Hematopoietic multipotent progenitor cell treated with erythropoietin and hydrocortisone succinate and interleukin-3 and kit ligand, for 8 days (in vitro differentiated cells): ENCODE measurements around the gene SLIT3.
A peak's percentile ranks its signal among the peaks of the same experiment; 100 is the strongest.
"Not testable (repeated sequence)": the region's sequence is repeated elsewhere in the genome, so short reads cannot be mapped to it uniquely, and the experiment has no call there.

Experiments
- DNase-seq: peaks from one replicate; pipeline ENCODE4 v3.0.0-alpha.2; 2015

Gene SLIT3

DNA sequence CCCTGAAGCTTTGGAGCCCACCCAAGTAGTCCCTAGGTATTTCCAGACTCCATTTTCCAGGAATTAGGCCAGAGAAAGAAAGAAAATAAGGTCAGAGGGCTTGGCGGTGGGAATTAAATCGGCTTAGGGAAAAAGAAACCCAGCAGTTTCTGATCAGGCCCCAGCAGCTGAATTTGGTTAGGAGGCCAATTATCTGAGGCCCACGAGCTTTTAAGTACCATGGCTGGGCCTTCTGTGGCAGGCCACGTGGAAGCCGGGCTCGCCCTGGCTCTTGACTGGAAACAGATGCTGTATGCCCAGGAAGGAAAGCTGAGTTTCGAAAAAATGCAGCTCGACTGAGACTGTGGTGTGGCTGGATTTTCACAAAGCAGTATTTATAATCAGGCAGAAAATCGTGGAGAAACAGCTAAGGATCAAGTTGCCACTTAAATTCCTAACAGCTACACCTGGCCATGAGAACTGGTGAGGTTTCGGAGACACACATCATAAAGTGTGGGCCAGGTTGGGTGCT lies 646.7 kb downstream of the SLIT3 start:
- DNase-seq = no peak

DNA sequence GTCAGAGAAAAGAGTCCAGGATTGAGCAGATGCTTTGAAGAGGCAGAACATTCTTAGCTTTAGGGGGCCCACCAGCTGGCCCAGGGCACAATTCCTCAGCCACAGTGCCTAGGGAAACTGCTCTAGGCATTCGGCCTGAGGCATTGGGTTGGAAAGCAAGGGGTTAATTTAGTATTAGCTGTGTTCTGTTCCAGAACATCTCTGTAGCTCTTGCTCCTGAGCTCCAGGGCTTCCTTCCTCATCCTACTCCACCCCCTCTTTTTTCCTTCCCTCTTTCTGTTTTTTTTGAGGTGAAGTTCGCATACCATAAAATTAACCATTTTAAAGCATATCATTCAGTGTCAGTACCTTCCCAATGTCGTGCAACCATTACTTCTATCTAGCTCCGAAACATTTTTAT lies 647.3 kb downstream of the SLIT3 start:
- no peak for DNase-seq

GRCh38 chr5:168651648-168652047 lies 649.3 kb downstream of the SLIT3 start:
- no peak for DNase-seq

DNA sequence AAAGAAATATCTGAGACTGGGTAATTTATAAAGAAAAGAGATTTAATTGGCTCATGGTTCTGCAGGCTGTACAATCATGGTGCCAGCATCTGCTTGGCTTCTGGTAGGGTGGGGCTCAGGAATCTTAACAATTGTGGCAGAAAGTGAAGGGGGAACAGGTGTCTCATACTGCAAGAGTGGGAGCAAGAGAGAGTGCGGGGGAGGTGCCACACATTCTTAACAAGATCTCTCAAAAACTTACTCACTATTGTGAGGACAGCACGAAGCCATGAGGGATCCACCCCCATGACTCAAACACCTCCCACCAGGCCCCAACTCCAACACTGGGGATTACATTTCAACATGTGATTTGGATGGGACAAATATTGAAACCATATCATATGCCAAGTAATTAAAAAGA lies 651.6 kb downstream of the SLIT3 start:
- no peak for DNase-seq

DNA sequence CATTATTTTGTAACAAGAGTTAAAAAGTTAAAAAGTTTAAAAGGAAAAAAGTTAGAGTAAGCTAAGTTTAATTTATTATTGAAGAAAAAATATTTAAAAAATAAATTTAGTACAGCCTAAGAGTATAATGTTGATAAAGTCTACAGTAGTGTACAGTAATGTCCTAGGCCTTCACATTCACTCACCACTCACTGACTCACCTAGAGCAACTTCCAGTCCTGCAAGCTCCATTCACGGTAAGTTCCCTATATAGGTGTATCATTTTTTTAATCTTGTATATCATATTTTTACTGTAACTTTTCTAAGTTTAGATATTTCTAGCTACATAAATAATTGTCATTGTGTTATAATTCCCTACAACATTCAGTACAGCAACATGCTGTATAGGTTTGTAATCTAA lies 652.4 kb downstream of the SLIT3 start:
- no peak for DNase-seq

GRCh38 chr5:168648016-168648415 lies 652.9 kb downstream of the SLIT3 start:
- no peak for DNase-seq

- no peak for DNase-seq
These were observed 653.9 kb downstream of the SLIT3 start for GRCh38 chr5:168647083-168647482.

DNA sequence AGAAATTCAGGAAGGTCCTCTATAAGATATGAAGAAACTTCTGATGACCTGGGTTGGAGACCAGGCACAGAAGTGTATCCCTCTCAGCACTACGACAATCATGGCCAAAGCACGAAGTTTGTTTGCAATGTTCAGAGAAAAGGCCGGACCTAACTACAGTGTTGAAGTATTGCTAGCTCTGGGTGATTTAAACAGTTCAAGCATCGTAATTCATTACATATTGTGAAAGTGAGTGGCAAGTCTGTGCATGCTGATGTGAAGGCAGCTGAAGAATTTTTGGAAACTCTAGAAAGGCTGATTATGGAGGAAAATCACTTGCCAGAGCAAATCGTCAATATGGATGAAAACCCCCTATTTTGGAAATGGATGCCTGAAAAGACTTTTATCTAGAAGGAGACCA lies 654.6 kb downstream of the SLIT3 start:
- DNase-seq = no peak

GRCh38 chr5:168645195-168645594 lies 655.7 kb downstream of the SLIT3 start:
- no peak for DNase-seq

GRCh38 chr5:168642019-168642418 lies 658.9 kb downstream of the SLIT3 start:
- peak; percentile 47 for DNase-seq

DNA sequence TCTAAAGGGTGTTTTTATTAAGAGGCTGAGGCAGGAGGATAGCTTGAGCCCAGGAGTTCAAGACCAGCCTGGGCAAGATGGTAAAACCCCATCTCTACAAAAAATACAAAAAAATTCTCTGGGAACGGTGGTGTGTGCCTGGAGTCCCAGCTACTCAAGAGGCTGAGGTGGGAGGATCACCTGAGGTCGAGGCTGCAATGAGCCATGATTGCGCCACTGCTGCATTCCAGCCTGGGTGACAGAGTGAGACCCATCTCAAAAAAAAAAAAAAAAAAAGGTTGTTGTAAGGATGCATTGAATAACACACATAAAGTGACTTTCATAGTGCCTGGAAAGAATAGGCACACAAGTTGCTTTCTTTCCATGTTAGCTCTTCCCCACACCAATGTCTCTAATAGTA lies 662.1 kb downstream of the SLIT3 start:
- not testable (repeated sequence) for DNase-seq

- no peak for DNase-seq
These were observed 663.1 kb downstream of the SLIT3 start for GRCh38 chr5:168637793-168638192.

DNA sequence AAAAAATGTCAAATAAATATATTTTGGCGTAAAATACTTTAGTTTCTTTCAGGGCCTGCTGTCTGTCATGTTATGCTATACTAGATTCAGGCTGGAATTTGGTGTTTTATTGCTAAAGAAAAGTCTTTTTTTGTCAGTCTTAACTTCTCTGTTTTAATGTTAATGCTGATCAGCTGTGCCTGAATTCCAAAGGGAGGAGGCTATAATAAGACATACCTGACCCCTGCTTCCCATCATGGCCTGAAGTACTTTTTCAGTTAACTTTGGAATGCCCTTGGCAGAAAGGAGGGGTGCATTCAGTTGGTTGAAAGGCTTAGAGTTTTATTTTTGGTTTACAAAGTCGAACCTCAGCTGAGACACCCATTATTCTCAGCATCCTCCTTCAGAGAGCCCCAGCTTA lies 663.7 kb downstream of the SLIT3 start:
- no peak for DNase-seq

GRCh38 chr5:168630958-168631357 lies 670.0 kb downstream of the SLIT3 start:
- DNase-seq = not testable (repeated sequence)

- no peak for DNase-seq
These were observed 676.0 kb downstream of the SLIT3 start for GRCh38 chr5:168624850-168625364.

GRCh38 chr5:168620807-168621206 lies 680.1 kb downstream of the SLIT3 start:
- no peak for DNase-seq

DNA sequence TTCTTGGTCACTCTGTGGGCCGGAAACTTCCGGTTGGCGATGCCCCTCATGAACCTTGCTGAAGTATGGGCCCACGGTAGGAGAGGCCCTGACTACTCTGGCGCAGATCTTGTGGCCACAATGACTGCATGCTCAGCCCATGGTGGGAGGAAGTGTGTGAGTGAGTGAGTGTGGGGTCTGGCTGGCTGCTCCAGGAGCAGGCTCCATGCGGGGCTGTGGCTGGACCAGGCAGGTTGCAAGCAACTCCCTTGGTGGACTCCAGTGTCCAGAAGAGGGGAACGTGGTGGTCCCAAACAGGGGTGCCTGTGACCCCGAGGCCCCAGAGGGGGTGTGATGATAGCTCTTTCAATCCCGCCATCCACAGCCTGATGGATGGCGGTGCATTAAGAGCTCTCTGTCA lies 686.3 kb downstream of the SLIT3 start:
- DNase-seq = no peak

- DNase-seq = no peak
These were observed 686.9 kb downstream of the SLIT3 start for GRCh38 chr5:168613996-168614395.

DNA sequence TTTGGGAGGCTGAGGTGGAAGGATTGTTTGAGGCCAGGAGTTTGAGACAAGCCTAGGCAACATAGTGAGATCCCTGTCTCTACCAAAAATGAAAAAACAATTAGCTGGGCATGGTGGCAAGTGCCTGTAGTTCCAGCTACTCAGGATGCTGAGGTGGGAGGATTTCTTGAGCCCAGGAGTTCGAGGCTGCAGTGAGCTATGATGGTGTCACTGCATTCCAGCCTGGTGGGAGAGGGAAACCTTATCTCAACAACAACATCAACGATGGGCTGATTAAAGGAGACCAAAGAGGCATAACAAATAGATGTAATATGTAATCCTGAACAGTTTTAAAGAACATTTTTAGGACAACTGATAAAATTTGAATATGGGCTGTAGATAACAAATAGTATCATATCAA lies 687.5 kb downstream of the SLIT3 start:
- no peak for DNase-seq

DNA sequence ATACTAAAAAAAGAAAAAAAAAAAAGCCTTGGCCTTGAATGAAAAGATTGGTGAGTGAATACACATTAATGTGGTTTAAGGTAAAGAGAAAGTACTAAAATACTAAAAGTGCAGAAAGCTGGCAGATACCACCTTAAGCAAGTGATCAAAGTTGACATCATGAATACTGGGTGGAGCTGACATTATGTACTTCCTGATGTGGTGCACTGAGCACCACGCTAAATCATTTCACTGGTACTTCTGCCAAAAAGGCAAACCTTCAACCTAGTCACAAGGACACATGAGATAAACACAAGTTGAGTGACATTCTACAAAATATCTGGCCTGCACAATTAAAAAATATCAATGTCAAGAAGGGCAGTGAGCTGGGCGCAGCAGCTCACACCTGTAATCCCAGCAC lies 687.9 kb downstream of the SLIT3 start:
- DNase-seq = no peak

- no peak for DNase-seq
These were observed 688.8 kb downstream of the SLIT3 start for GRCh38 chr5:168612123-168612522.
